ENCODE data around the gene RBM10. TPM values are rescaled to one million over a fixed set of nuclear protein-coding genes. Genes with fewer than 3 reads are reported as not detected.

RBM10 gene
- total RNA-seq, 2 experiments from 2014 or later = 44.9 to 45.6 TPM

- DNase-seq (ENCODE audit: low spot score) = no peak
- no peak overlapping the region for H3K4me2 ChIP-seq (ENCODE audit: low read length)
- no peaks in the 10 kb centered on the region for H3K79me2 ChIP-seq (ENCODE audit: insufficient read depth, low read depth, low read length)
- peaks cover 37% of the 10 kb centered on the region for H3K36me3 ChIP-seq (ENCODE audit: insufficient read depth, low read length)
- TF ChIP-seq EZH2phosphoT487 (IDR thresholded peaks at IDR 0.05; ENCODE audit: borderline replicate concordance, low read depth, low read length) (no peak), CTCF (conservative IDR thresholded peaks at IDR 0.05; ENCODE audit: low read length) (no peak)
- H3K9me2 ChIP-seq (ENCODE audit: insufficient read depth, low read length) = no peaks in the 10 kb centered on the region
- CTCF ChIA-PET (ENCODE audit: unreplicated experiment) = no interaction called here
- intact Hi-C loops (cut with micrococcal nuclease; ENCODE audit: unreplicated experiment) = no loop called here
- peaks cover 4% of the 10 kb centered on the region for H3K4me1 ChIP-seq (ENCODE audit: insufficient read depth, low read length, poor library complexity, severe bottlenecking)
- no peaks in the 10 kb centered on the region for H3K9me3 ChIP-seq (ENCODE audit: low read length)
- no peak overlapping the region for H3K27ac ChIP-seq (ENCODE audit: low read depth, low read length, poor library complexity, severe bottlenecking)
- no peak overlapping the region for H3K4me3 ChIP-seq (ENCODE audit: low read depth, low read length, poor library complexity, severe bottlenecking)
- no peaks in the 10 kb centered on the region for H4K20me1 ChIP-seq (ENCODE audit: insufficient read depth, low read length)
- no TSS peak for BruUV-seq (replicated peaks)
- no peak overlapping the region for H2AFZ ChIP-seq (ENCODE audit: low read length)
- POLR2A ChIA-PET = no interaction called here
These were observed 40.2 kb downstream of the RBM10 start for GRCh38 chrX:47185241-47185640.

GRCh38 chrX:47186096-47186740, 41.2 kb downstream of the RBM10 start:
- POLR2A ChIA-PET = no interaction called here
- CTCF ChIA-PET (ENCODE audit: unreplicated experiment) = no interaction called here
- Histone ChIP-seq H3K9me2 (ENCODE audit: insufficient read depth, low read length) (no peaks in the 10 kb centered on the region), H3K4me1 (ENCODE audit: insufficient read depth, low read length, poor library complexity, severe bottlenecking) (peaks cover 6% of the 10 kb centered on the region), H3K4me3 (ENCODE audit: low read depth, low read length, poor library complexity, severe bottlenecking) (no peak overlapping the region), H2AFZ (ENCODE audit: low read length) (no peak overlapping the region), H3K36me3 (ENCODE audit: insufficient read depth, low read length) (peaks cover 36% of the 10 kb centered on the region), H3K79me2 (ENCODE audit: insufficient read depth, low read depth, low read length) (no peaks in the 10 kb centered on the region), H4K20me1 (ENCODE audit: insufficient read depth, low read length) (no peaks in the 10 kb centered on the region), H3K4me2 (ENCODE audit: low read length) (no peak overlapping the region), H3K27ac (ENCODE audit: low read depth, low read length, poor library complexity, severe bottlenecking) (no peak overlapping the region), H3K9me3 (ENCODE audit: low read length) (no peaks in the 10 kb centered on the region)
- TSS peak; percentile 73 for BruUV-seq (replicated peaks)
- TF ChIP-seq EZH2phosphoT487 (IDR thresholded peaks at IDR 0.05; ENCODE audit: borderline replicate concordance, low read depth, low read length) (no peak), CTCF (conservative IDR thresholded peaks at IDR 0.05; ENCODE audit: low read length) (no peak)
- intact Hi-C loops (cut with micrococcal nuclease; ENCODE audit: unreplicated experiment) = no loop called here
- no peak for DNase-seq (ENCODE audit: low spot score)

- no peak overlapping the region for H3K27ac ChIP-seq (ENCODE audit: low read depth, low read length, poor library complexity, severe bottlenecking)
- no peaks in the 10 kb centered on the region for H3K9me3 ChIP-seq (ENCODE audit: low read length)
- peaks cover 6% of the 10 kb centered on the region for H3K4me1 ChIP-seq (ENCODE audit: insufficient read depth, low read length, poor library complexity, severe bottlenecking)
- ChIA-PET POLR2A (no interaction called here), CTCF (ENCODE audit: unreplicated experiment) (no interaction called here)
- H3K4me2 ChIP-seq (ENCODE audit: low read length) = no peak overlapping the region
- no peaks in the 10 kb centered on the region for H3K9me2 ChIP-seq (ENCODE audit: insufficient read depth, low read length)
- DNase-seq (ENCODE audit: low spot score) = no peak
- peaks cover 26% of the 10 kb centered on the region for H3K36me3 ChIP-seq (ENCODE audit: insufficient read depth, low read length)
- H4K20me1 ChIP-seq (ENCODE audit: insufficient read depth, low read length) = no peaks in the 10 kb centered on the region
- H3K4me3 ChIP-seq (ENCODE audit: low read depth, low read length, poor library complexity, severe bottlenecking) = no peak overlapping the region
- no peak overlapping the region for H2AFZ ChIP-seq (ENCODE audit: low read length)
- TF ChIP-seq EZH2phosphoT487 (IDR thresholded peaks at IDR 0.05; ENCODE audit: borderline replicate concordance, low read depth, low read length) (no peak), CTCF (conservative IDR thresholded peaks at IDR 0.05; ENCODE audit: low read length) (no peak)
- H3K79me2 ChIP-seq (ENCODE audit: insufficient read depth, low read depth, low read length) = peaks cover 7% of the 10 kb centered on the region; the same call in 1 of the 2 replicates
- intact Hi-C loops (cut with micrococcal nuclease; ENCODE audit: unreplicated experiment) = no loop called here
- BruUV-seq (replicated peaks) = no TSS peak
These were observed 42.2 kb downstream of the RBM10 start for GRCh38 chrX:47187106-47187677.
